Measurements from ENCODE around the gene OCIAD1.

Gene OCIAD1

DNA sequence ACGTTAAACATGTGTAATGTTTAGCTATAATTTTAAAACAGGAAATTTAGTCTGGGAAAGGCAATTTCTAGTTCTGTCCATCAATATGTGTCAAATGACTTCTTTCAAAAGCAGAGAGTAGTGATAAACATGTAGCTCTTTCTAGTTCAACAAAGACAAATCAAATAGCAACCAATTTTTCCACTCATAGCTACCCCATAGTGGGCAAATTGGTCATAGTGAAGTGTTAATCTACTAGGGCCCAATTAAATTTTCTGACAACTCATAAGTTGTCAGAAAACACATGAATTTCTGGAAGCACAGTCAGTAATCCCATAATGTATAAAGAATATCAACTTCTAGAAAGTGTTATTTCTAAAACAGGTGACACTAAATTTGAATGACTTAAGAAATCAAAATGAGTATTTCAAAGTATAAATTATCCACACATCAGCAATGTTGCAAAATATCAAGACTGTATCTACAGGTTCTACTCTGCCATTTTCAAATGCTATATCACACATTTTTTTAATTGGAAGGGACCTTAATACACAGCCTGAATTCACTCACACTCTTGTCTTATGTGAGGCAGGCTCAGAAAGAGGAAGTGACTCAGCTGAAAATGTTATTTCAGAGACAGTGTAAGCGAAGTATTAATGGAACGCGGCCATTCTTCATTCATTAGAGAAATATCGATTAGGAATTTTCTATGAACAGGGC lies 68.0 kb downstream of the OCIAD1 start:
- no peak overlapping the region for H3K27ac ChIP-seq
- no peak for TF ChIP-seq CTCF (IDR thresholded peaks at IDR 0.05)

GRCh38 chr4:48899432-48899749 lies 68.5 kb downstream of the OCIAD1 start:
- H3K27ac ChIP-seq = no peak overlapping the region

DNA sequence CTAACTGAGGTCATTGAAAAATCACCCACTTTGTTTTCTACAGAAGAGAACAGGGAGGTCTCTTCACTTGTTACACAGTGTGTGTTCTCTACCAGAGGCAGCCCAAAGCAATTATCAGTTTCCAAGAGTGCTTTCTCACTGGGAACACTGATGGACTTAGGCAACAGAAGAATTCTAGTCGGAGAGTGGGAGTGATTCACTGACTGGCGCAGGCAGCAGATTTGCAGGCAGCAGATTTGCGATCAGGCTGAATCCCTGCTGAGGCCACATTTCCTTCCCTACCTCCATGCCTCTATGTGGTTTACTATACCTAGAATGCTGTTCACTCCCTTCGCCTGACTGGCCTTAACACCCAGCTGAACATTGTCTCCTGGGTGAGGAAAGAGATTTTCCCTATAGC lies 69.1 kb downstream of the OCIAD1 start:
- TF ChIP-seq ZFX (IDR thresholded peaks at IDR 0.05; ENCODE audit: borderline replicate concordance) = no peak
- no peak for TF ChIP-seq CTCF (IDR thresholded peaks at IDR 0.05)
- no peak overlapping the region for H3K27ac ChIP-seq

More at GRCh38 chr4:48899432-48899749, 68.5 kb downstream of the OCIAD1 start:
- TF ChIP-seq ZFX (IDR thresholded peaks at IDR 0.05; ENCODE audit: borderline replicate concordance) (no peak), CTCF (IDR thresholded peaks at IDR 0.05) (no peak)

DNA sequence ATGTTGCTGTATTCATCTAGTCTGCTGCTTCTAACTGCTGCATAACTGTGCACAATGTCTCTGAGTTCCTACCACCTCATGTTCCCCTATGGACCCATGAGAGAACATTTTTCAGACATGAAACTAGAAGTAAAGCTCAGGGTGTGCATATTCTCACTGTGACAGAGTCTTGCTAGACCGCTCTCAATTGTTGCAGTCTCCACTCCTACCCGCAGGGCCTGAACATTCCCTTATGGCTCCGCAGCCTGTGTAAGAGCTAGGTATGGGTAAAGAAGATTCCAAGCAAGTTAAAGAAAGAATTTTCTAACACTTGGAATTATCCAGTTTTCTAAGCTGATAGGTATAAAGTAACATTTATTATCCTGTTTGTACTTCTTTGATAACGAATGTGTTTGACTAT lies 70.3 kb downstream of the OCIAD1 start:
- H3K27ac ChIP-seq = no peak overlapping the region
- TF ChIP-seq CTCF (IDR thresholded peaks at IDR 0.05) (no peak), ZFX (IDR thresholded peaks at IDR 0.05; ENCODE audit: borderline replicate concordance) (no peak)

DNA sequence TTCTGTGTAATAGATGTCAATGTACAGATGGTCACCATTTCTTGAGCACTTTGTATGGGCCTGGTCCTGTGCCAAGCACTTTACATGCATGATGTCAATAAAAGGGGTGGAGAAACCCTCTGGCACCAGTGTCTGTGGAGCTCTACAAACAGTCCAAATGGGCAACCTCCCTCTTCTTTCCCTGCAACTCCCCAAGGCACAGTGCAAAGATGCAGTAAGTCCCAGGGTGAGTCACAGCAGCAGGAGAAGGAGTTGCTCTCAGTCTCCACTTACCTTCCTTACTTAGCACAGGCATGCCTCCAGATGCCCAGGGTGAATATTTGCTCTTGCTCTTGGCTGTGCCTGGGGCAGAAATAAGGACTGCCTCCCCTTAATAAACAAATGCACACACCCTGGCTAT lies 71.4 kb downstream of the OCIAD1 start:
- no peak overlapping the region for H3K27ac ChIP-seq
- TF ChIP-seq ZFX (IDR thresholded peaks at IDR 0.05; ENCODE audit: borderline replicate concordance) (no peak), CTCF (IDR thresholded peaks at IDR 0.05) (no peak)

DNA sequence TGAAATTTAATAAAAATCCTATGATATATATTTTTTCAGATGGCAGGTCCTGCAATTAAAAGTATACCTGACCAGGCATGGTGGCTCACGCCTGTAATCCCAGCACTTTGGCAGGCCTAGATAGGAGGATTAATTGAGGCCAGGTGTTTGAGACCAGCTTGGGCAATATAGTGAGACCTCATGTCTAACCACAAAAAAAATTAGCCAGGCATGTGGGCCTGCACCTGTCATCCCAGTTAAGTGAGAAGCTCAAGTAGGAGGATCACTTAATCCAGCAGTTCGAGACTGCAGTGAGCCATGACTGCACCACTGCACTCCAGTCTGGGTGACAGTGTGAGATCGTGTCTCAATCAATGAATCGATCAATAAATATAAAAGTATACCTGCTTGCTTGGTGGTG lies 73.2 kb downstream of the OCIAD1 start:
- H3K27ac ChIP-seq = no peak overlapping the region
- TF ChIP-seq ZFX (IDR thresholded peaks at IDR 0.05; ENCODE audit: borderline replicate concordance) (no peak), CTCF (IDR thresholded peaks at IDR 0.05) (no peak)

GRCh38 chr4:48904541-48905142 lies 73.8 kb downstream of the OCIAD1 start:
- TF ChIP-seq CTCF (IDR thresholded peaks at IDR 0.05) (no peak), ZFX (IDR thresholded peaks at IDR 0.05; ENCODE audit: borderline replicate concordance) (no peak)
- H3K27ac ChIP-seq = no peak overlapping the region

All from 22Rv1 (cell line).